NCI-H2227 treated with DMSO at 0.1 percent for 48 hours (cell line): ENCODE measurements around the gene LINC00237.

Experiments
- DNase-seq: peaks from one replicate; lab custom pipeline; 2025; lab: John Stamatoyannopoulos, UW

Gene LINC00237

GRCh38 chr20:21046413-21047070 is 59.6 kb downstream of the LINC00237 start:
- no peak for DNase-seq
